Measurements from ENCODE around the gene NEK5.

GRCh38 chr13:52173373-52173772 lies 44.5 kb upstream of the NEK5 start:
- no peak for TF ChIP-seq CTCF (IDR thresholded peaks at IDR 0.05)
- no peak for TF ChIP-seq EZH2 (IDR thresholded peaks at IDR 0.05)
- TF ChIP-seq EZH2phosphoT487 (IDR thresholded peaks at IDR 0.05), result no peak
